ENCODE measurements around the gene CCNDBP1.
"Not testable (repeated sequence)": the region's sequence is repeated elsewhere in the genome, so short reads cannot be mapped to it uniquely, and the experiment has no call there.

The CCNDBP1 gene

GRCh38 chr15:43194795-43195194 is 9.6 kb downstream of the CCNDBP1 start:
- DNase-seq, result no peak

GRCh38 chr15:43196760-43197548 is 11.8 kb downstream of the CCNDBP1 start:
- DNase-seq, result no peak

- DNase-seq, result not testable (repeated sequence)
Measured at GRCh38 chr15:43197773-43198172, 12.6 kb downstream of the CCNDBP1 start.

- not testable (repeated sequence) for DNase-seq
Measured at GRCh38 chr15:43198556-43198955, 13.4 kb downstream of the CCNDBP1 start.

GRCh38 chr15:43198992-43199391 is 13.8 kb downstream of the CCNDBP1 start:
- DNase-seq, result no peak

GRCh38 chr15:43199945-43200488 is 14.8 kb downstream of the CCNDBP1 start:
- no peak for DNase-seq

GRCh38 chr15:43204016-43204901 is 19.1 kb downstream of the CCNDBP1 start:
- DNase-seq, result peak; percentile 63

- no peak for DNase-seq
Measured at GRCh38 chr15:43206054-43206453, 20.9 kb downstream of the CCNDBP1 start.

- DNase-seq, result no peak
Measured at GRCh38 chr15:43207024-43207423, 21.8 kb downstream of the CCNDBP1 start.

- no peak for DNase-seq
Measured at GRCh38 chr15:43208052-43209002, 23.1 kb downstream of the CCNDBP1 start.

GRCh38 chr15:43209059-43209824 is 24.0 kb downstream of the CCNDBP1 start:
- no peak for DNase-seq

GRCh38 chr15:43210172-43210745 is 25.1 kb downstream of the CCNDBP1 start:
- no peak for DNase-seq

- no peak for DNase-seq
Measured at GRCh38 chr15:43210807-43211206, 25.6 kb downstream of the CCNDBP1 start.

- DNase-seq, result no peak
Measured at GRCh38 chr15:43211224-43211735, 26.1 kb downstream of the CCNDBP1 start.

- DNase-seq, result no peak
Measured at GRCh38 chr15:43212299-43212698, 27.1 kb downstream of the CCNDBP1 start.

- no peak for DNase-seq
Measured at GRCh38 chr15:43212951-43213350, 27.7 kb downstream of the CCNDBP1 start.

GRCh38 chr15:43213466-43213865 is 28.3 kb downstream of the CCNDBP1 start:
- DNase-seq, result no peak

GRCh38 chr15:43214169-43214568 is 29.0 kb downstream of the CCNDBP1 start:
- no peak for DNase-seq

- no peak for DNase-seq
Measured at GRCh38 chr15:43214592-43215295, 29.5 kb downstream of the CCNDBP1 start.

- no peak for DNase-seq
Measured at GRCh38 chr15:43215961-43216360, 30.8 kb downstream of the CCNDBP1 start.
